Stimulated activated CD4-positive, alpha-beta T cell treated with anti-CD3 and anti-CD28 coated beads, Interleukin-1b, Interleukin-23, amount 100 ng/mL, for 4 hours (primary cell): Measurements from ENCODE around the gene CLIC1.
"Not testable (repeated sequence)": the region's sequence is repeated elsewhere in the genome, so short reads cannot be mapped to it uniquely, and the experiment has no call there.

Source experiments
- DNase-seq, 2 donors: peaks; one replicate each; pipeline ENCODE4 v3.0.0-alpha.2; 2020; ENCODE audit warnings: low read depth in 2 of 2

The CLIC1 gene

DNA sequence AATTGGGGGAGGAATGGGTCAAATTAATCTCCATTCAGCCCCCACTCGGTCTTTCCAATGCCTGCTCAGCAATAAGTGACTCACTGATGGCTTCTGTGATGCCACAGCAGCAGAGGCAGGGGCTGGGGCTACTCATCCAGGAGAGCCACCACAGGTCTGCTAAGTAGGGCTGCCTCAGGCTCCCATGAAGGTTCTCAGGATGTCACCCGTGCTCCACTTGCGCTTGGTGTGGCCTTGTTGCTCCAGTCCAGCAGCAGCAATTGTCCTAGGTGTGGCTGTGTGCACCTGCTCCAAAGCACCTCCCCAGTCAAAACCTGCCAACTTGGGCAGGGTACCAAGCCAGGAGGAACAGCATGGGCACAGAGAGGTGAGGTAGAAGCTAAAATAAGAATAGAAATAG, 14.2 kb downstream of the CLIC1 start:
- DNase-seq, result no peak

DNA sequence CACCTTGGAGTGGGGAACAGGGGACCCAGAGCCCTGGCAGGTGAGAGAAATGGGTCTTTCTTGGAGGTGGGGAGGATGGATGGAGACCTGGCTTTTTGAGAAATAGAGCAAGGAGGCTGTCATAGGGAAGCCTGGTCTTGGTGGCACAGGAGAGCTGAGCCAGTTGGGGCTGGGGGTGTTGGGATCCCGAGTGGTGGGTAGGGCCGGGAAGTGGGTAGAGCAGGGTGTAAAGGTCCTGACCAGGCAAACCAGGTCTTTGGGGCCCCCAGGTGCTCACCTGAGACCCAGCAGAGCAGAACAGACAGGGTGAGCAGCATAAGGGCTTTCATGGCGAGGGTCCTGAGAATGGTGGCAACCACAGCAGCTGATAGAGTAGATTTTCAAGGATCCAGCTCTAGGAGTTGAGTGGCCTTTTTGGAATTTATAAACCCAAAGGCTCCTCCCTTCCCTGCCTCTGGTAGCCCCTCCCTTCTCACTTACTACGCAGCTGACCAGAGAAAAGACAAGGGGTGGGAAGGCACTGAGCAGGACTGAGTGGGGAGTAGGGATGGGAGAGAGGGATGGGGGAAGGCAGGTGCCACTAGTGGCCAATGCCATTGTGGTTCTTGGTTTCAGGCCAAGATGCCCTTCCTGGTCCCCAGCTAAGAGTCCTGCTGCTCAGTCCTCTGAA, 14.8 kb downstream of the CLIC1 start, which contains the start of gene LY6G6C:
LY6G6C (minus strand) TSS at position 396 of the 670 bp plus-strand sequence; CDS start at position 329, 67 bp downstream.
- no peak for DNase-seq

DNA sequence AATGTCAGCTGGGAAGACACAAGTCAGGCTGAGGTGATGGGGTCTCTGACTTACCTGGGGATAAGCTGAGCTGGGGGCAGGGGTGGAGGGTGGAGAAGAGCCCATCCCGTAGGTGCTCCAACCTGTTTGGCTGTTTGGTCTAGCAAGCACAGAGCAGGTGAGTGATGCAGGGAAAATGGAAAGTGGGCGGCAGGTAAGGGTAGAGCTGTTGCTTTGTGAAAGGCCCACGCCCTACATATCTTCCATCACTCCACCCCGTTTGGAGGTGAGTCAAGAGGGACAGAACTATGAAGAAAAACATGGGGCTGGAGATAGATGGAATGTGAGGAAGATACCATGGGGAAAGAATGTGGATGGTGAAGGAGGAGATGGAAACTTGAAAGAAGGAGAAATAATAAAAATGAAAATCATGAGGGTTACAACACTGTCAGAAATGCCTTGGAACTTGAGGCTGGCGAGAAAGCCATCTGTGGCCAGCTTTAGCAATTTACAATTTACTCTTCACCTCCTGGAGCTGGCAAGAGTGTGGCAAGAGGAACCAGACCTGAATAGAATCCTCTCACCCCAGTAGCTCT, 16.0 kb downstream of the CLIC1 start:
- no peak for DNase-seq

DNA sequence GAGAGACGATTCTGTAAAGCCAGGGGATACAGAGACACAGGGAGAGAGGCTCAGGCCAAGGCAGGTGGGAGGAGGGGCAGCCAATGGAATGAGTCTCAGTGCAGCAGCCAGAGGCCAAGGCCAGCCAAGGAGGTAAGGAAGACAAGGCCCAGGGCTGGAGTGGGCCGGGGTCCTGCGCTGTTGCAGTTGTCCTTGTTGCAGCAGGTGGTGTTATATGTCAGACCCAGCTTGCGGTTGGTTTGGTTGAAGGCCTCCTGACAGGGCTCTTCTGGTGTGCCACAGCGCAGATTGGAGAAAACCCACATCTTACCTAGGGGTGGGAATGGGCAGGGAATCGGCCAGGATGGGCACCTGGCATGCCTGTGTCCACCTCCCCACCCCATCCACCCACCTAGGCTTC, 17.3 kb downstream of the CLIC1 start:
- no peak for DNase-seq

DNA sequence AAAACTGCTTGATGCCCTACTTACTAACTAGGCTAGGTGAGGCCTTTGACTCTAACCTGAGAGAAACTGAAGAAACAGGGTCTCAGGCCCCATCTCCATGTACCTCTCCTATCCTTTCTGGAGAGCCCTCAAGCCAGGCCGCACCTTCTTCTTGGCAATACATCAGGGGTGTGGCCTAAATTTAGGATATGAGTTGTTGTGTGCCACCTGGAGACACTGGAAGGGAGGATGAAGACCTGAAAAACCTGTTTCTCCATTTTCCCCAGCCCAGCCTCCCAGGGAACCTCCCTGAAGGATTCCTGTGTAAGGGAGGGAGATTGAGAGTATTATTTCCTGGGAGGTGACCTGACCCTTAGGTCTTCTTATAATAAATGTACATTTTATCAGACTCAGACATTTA, 18.1 kb downstream of the CLIC1 start:
- no peak for DNase-seq

DNA sequence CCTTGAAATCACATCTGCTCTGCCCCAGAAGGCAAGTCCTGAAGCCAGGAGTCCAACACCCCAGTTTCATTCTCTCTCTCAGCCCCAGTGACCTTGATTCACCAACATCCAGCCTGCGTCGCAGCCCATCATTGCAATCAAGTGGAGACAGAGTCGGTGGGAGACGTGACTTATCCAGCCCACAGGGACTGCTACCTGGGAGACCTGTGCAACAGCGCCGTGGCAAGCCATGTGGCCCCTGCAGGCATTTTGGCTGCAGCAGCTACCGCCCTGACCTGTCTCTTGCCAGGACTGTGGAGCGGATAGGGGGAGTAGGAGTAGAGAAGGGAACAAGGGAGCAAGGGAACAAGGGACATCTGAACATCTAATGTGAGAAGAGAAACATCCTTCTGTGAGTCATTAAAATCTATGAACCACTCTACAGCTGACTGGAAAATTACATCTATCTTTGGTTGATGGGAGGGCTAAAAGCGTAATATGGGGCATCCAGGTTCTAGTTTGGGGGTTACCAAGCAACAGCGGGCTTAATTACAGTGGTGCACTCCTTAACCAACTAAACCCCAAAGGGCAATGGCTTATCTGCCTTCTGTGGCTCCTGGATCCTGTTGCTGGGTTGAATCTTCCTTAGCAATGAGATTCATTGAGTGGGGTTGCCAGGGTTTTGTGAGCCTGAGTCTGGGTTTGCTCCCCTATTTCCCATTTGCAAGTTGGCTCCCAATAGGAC, 18.7 kb downstream of the CLIC1 start:
- DNase-seq, result no peak

DNA sequence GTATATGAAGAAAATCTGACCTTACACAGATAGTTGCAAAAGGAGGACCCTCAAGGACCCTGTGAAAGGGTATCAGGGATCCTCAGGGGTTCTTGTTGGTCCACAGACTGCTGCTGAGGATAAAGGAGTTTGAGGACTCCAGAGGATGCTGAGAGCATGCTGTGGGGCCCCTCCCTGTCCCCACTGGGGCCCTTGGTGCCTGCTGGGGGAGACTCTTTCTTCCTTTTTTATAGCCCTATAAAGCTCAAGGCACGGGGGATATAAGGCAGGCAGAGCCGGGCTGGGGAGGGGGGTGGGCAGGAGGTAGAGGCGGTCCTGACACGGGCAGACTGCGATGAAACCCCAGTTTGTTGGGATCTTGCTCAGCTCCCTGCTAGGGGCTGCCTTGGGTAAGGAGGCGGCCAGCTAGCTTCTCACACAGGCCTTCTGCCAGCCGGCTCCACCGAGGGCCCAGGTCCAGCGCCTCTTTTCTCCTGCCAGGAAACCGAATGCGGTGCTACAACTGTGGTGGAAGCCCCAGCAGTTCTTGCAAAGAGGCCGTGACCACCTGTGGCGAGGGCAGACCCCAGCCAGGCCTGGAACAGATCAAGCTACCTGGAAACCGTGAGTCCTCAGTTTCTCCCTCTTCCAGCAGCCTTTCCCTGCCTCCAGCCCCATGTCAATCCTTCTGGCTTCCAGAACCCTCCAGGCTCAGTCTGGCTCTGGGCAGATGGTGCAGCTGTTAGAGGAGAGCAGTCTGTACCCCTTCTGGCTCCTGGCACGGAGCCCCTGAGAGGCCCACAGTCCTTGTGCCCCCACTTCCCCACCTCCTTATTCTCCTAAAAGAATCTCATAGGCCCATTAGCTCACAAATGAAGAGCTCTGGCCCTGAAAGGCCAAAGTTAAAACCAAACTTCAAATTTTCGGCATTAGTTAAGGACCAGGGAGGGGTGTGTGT, 21.0 kb downstream of the CLIC1 start, which contains the start of gene LY6G6D:
LY6G6D (plus strand) TSS at position 327 of the 937 bp plus-strand sequence; CDS start at position 335, 8 bp downstream.
- no peak for DNase-seq

DNA sequence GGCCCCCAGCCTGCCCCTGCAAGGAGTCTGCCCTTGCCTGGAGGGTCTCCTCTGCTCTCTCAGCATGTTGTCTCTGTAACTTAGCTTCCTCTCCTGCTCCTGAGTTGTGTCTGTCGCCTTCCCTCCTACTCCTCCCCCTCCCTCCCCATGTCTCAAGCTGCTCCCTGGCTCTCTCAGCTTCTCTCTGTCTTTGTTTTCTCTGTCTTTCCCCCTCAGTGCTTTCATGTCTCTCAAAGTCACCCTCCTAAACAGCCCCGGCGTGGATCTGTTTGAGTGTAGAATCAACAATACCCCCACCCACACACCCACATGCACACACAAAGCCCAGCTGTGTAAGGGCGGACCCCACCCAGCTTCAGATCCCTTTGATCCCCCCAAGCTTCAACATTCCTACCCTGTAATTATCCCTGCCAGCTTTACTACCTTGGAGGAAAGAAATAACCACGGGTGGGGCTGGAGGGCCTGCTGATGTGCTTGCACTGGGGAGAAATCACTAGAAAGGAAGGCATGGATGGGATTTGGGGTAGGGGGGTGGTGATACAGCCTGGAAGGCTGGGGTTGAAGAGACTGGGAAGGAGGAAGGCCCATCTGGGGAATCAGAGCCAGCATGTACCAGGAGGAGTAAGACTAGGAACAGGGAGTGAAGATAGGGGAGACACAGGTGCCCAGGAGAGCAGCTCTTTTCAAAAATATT, 22.2 kb downstream of the CLIC1 start:
- no peak for DNase-seq

DNA sequence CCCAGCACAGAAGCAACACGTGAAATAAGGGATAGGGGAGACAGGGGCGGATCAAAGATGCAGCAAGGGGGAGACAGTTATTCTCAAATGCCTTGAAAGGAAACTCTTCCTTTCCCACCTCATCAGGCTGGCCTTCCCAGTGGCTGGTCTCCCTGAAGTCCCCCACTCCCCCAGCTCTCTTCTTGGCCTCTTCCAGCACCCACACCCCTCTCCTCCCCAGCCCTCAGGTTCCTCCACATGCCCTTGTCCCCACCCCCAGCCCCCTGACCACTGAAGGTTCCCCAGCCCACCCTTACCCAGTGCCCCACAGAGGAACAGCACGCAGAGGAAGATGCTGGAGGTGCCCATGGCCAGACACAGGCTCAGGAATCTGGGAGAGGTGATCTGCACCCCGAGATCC, 22.9 kb downstream of the CLIC1 start:
- no peak for DNase-seq

DNA sequence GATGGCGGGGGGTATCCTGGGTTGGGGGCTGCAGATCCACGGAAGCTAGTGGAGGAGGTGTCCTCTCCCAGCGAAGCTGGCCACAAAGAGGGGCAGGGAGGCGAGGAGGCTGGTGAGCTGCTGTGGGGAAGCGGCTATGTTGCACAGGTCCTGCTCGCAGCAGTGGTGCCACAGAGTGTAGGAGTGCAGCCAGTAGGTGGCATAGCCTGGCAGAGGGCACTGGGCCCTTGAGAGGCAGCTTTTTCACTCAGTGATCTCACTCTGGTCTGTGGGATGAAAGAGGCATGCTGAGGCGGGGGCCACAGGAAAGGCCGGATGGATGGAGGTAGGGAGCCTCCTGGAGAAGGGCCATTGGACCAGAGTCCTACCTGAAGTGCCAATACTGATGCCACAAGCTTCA, 24.0 kb downstream of the CLIC1 start:
- no peak for DNase-seq

DNA sequence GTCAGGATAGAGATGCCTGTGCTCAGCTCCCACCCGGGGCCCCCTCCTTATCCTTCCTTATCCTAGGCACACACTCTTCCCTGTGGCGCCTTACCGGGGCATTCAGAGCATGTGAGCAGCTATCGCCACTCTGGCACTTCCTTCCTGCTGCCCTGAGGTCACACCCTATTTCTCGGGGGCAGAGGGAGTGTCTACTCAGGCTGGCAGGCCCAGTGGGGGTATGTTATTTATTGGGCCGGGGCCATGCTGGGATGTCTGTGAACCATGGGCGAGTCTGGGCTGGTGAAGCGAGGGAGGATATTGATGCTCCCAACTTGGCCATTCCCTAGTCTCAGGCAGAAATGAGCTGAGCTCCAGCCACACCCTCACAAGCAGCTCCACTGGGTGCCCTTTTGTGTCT, 25.1 kb downstream of the CLIC1 start:
- no peak for DNase-seq

DNA sequence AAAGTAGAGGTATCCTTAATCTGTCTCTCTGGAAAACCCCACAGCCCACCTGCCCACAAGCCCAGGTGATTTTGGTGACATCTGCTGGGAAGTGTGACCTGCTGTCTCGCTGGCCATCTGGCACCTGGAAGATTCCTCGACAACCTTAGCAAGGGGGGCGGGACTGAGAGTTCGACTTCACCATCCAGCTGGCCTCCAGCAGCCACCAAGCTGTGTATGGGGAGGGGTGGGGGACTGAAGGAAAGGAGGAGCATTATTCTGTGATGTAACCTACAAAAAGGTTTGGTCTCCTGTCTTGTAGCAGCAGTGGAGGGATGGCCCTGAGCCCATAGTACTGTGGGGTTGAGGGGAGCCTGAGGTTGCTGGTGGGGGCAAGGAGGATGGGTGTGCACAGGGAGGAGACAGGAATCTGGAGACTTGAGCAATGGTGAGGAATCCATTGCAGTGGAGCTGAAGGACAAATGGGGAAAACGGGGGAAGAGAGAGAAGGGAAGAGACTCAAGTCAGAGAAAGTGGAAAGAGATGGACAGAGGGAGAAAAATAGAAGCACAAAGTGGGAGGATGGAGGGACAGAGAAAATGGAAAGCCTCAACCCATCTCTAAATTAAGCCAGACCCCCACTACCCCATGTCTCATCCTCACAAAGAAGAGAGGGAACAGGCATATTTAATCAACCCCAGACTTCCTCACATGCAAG, 25.7 kb downstream of the CLIC1 start:
- no peak for DNase-seq

DNA sequence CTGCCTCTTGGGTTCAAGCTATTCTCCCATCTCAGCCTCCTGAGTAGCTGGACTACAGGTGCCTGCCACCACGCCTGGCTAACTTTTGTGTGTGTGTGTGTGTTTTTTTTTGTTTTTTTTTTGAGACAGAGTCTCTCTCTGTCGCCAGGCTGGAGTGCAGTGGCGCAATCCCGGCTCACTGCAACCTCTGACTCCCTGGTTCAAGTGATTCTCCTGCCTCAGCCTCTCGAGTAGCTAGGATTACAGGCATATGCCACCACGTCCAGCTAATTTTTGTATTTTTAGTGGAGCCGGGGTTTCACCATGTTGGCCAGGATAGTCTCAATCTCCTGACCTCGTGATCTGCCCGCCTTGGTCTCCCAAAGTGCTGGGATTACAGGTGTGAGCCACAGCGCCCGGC, 27.2 kb downstream of the CLIC1 start:
- not testable (repeated sequence) for DNase-seq

DNA sequence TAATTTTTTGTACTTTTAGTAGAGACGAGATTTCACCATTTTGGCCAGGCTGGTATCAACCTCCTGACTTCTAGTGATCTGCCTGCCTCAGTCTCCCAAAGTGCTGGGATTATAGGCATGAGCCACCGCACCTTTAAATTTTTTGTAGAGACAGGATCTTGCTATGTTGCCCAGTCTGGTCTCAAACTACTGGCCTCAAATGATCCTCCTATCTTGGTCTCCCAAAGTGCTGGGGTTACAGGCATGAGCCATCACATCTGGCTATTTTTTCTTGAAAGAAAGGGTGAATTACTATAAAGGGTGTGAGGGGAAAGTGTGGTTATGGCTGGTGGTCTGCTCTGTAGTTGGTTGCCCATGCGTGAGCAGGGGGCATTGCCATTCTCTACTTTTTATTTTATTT, 28.1 kb downstream of the CLIC1 start:
- DNase-seq, result no peak

DNA sequence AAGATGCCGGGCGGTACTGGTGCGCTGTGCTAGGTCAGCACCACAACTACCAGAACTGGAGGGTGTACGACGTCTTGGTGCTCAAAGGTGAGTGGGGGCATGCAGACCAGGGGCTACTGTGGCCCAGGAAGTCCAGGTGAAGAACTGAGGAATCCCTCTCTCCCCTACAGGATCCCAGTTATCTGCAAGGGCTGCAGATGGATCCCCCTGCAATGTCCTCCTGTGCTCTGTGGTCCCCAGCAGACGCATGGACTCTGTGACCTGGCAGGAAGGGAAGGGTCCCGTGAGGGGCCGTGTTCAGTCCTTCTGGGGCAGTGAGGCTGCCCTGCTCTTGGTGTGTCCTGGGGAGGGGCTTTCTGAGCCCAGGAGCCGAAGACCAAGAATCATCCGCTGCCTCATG, 28.6 kb downstream of the CLIC1 start:
- no peak for DNase-seq

DNA sequence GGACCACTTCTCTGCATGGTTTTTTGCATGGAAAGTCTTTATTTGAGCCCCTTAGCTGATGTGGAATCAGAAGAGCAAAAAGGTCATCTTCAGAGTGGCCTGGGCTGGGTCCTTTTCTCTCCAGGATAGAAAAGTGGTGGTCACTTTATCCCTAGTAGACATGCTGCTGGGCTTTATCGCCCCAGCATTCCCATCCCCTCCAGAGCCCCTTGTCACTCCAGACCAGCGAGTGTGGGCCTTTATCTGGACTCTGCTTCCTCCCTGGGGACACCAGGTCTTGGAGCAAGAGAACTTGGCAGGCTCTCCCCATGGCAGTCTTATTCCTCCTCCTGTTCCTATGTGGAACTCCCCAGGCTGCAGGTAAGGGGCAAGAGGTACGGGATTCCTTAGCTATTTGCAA, 29.7 kb downstream of the CLIC1 start, which contains the start of gene LY6G6F:
LY6G6F (plus strand) TSS at position 268 of the 400 bp plus-strand sequence; CDS start at position 309, 41 bp downstream.
- DNase-seq, result no peak

DNA sequence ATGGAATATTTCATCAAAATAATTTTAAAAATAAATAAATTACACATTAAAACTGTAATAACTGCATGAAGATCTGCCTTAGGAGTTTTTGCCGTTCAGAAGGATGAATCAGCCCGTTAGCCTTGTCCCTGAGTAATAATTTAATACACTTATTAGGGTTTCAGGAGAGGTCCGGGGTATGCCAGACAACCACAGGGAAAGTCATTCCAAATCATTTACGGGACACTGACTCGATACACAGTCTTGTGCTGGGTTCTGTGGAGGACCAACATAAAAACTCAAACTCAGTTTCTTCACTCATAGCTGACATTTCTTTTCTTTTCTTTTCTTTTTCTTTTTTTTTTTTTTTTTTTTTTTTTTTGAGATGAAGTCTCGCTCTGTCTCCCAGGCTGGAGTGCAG, 30.4 kb downstream of the CLIC1 start:
- no peak for DNase-seq

DNA sequence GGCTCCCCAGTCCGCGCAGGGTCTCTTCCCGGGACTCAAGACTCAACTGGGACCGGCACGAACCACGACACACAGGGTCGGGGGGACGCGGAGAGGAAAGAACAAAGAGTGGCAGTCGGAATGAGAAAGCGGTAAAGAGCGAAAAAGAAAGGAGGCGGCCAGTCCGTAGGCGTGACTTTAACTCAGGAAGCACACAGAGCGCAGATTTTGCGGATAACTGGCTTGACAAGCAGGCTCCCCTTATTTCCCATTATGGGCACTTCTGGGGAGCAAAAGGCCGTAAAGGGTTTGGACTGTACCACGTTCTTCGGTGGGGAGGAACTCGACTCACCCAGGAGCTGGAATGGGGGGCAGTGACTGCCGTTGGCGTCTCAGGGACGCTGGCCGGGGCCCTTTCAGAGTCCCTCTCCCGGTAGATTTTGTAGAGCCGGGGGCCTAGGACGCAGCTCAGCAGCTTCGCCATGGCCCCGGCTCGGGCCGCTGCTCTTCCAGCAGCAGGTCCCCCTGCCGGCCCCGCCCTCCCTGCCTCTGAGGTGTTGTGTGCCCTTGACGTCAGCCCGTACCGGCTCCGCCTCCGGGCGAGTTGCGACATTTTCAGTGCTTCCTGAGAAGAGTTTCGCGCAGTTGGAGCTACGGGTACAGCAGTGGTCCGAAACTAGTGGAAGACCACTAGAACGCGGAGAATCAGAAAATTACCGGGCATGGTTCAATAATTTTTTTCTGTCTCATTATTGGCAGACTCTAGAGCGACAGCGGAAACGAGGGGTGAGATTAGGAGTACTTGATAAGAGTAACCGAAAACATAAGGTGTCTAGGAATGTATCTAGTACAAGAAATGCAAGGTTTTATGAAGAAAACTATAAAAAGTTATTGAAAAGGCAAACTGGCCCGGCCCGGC, 33.3 kb downstream of the CLIC1 start, which contains the start of gene ABHD16A:
ABHD16A (minus strand) TSS at position 506 of the 898 bp plus-strand sequence; CDS start at position 463, 43 bp downstream.
- peak; percentile 94 to 95 for DNase-seq

DNA sequence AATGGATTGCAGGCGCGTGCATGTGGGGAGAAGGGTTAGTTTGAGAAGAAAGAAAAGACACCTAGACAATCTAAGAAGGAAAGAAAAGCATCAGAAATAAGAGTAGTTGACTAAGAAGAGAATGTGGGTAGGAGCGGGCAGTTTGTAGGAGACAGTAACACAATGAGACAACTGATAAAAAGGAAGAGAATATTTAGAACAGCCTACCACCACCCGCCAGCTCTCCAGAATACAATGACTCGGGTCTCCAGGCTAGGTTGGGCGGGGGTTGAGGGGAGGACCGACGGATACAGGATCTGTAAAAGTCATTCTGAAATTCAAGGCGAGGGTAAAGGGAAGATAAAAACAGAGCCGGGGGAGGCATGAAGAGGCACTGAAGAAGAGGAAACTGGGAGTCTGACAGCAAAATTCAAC, 33.9 kb downstream of the CLIC1 start:
- DNase-seq, result peak in 1 of 2 donors; percentile 19
